GM12872 (cell line): ENCODE results near the gene SLC22A3.

Source experiments
- CTCF ChIP-seq: IDR thresholded peaks from 3 replicates; pipeline ENCODE4 v1.5.1; 2011; ENCODE audit warnings: low read depth, mild to moderate bottlenecking, low read length, moderate library complexity; ENCODE audit not compliant: insufficient read depth

The SLC22A3 gene

GRCh38 chr6:160455541-160456213, 107.5 kb downstream of the SLC22A3 start:
- peak; percentile 88 for TF ChIP-seq CTCF

- TF ChIP-seq CTCF: no peak
Observed at GRCh38 chr6:160456214-160456546, 108.0 kb downstream of the SLC22A3 start.

GRCh38 chr6:160457823-160458222, 109.6 kb downstream of the SLC22A3 start:
- TF ChIP-seq CTCF: no peak

GRCh38 chr6:160461641-160462040, 113.5 kb downstream of the SLC22A3 start:
- TF ChIP-seq CTCF: no peak

GRCh38 chr6:160462116-160462515, 113.9 kb downstream of the SLC22A3 start:
- no peak for TF ChIP-seq CTCF

GRCh38 chr6:160462551-160463109, 114.5 kb downstream of the SLC22A3 start:
- no peak for TF ChIP-seq CTCF

GRCh38 chr6:160464744-160465143, 116.6 kb downstream of the SLC22A3 start:
- no peak for TF ChIP-seq CTCF
